ENCODE data around the gene CXCL14.

Gene CXCL14

GRCh38 chr5:135526924-135527323 lies 51.9 kb downstream of the CXCL14 start:
- peaks cover 33% of the 10 kb centered on the region for H3K27me3 ChIP-seq (ENCODE audit: insufficient read depth, low read length)
- no peaks in the 10 kb centered on the region for H3K4me1 ChIP-seq (ENCODE audit: insufficient read depth, low read length)
- no peaks in the 10 kb centered on the region for H3K36me3 ChIP-seq (ENCODE audit: insufficient read depth, low read length)
- H3K9me3 ChIP-seq (ENCODE audit: low read length), result peaks cover 11% of the 10 kb centered on the region
- no peak overlapping the region for H2AFZ ChIP-seq (ENCODE audit: low read depth, low read length)
- no peak overlapping the region for H3K4me3 ChIP-seq (ENCODE audit: low read length)

GRCh38 chr5:135521964-135522363 lies 56.8 kb downstream of the CXCL14 start:
- H3K4me3 ChIP-seq (ENCODE audit: low read length), result no peak overlapping the region
- H3K27me3 ChIP-seq (ENCODE audit: insufficient read depth, low read length), result peaks cover 13% of the 10 kb centered on the region
- H2AFZ ChIP-seq (ENCODE audit: low read depth, low read length), result no peak overlapping the region
- no peaks in the 10 kb centered on the region for H3K36me3 ChIP-seq (ENCODE audit: insufficient read depth, low read length)
- no peaks in the 10 kb centered on the region for H3K9me3 ChIP-seq (ENCODE audit: low read length)
- H3K4me1 ChIP-seq (ENCODE audit: insufficient read depth, low read length), result no peaks in the 10 kb centered on the region
